HepG2 (cell line): ENCODE results near the gene ESRRG. TPM values are rescaled to one million over a fixed set of nuclear protein-coding genes. Genes with fewer than 3 reads are reported as not detected.

Source experiments
- ATAC-seq: fragments of 200-7000 bp; cut with Tn5 transposase; 3 replicates; pipeline ENCODE4 v1.9.1; 2020; ENCODE audit warnings: mild to moderate bottlenecking, moderate library complexity
- BruUV-seq: library from RNA; stranded (reverse); fragments of 400-500 nt; replicated peaks from 2 replicates; lab custom pipeline; 2021; lab: Mats Ljungman, UMichigan
- CTCF ChIA-PET: fragments of 300-600 bp; formaldehyde crosslinking; extraction: SDS; loops from one replicate; lab custom pipeline; 2021; ENCODE audit warnings: low total read pairs, inconsistent platforms, low intra/inter-chr PET ratio; lab: Yijun Ruan, JAX
- POLR2A ChIA-PET: fragments of 350-600 bp; sonication (Branson Sonifier 250); formaldehyde crosslinking; loops from one replicate; lab custom pipeline; 2020; ENCODE audit warnings: antibody characterized with exemption, inconsistent platforms; lab: Yijun Ruan, JAX
- DNase-seq: peaks from one replicate; pipeline ENCODE4 v3.0.0-alpha.2; 2015; ENCODE audit warnings: low spot score
- FAIRE-seq: peaks from 3 replicates; lab custom pipeline; 2011; peaks lifted over from hg19 to GRCh38; lab: Jason Lieb, UNC
- H2AFZ ChIP-seq: one replicate; pipeline ENCODE4 v1.6.1; 2011; ENCODE audit warnings: low read length, inconsistent platforms
- H3K27ac ChIP-seq: fragments of 300-600 bp; 3 replicates; pipeline ENCODE4 v1.8.0; 2011; ENCODE audit warnings: mixed run types, mild to moderate bottlenecking, mixed read lengths, low read length, inconsistent platforms; ENCODE audit not compliant: insufficient read depth; ENCODE audit errors: extremely low read length
- H3K27me3 ChIP-seq, 2 experiments: fragments of 200-600 bp in 1 of 2; 2 replicates in 1 of 2; 3 replicates in 1 of 2; pipeline versions ENCODE4 v1.6.0 to v1.8.0; 2011; ENCODE audit warnings: low read length in 2 of 2, mild to moderate bottlenecking in 2 of 2, moderate library complexity in 2 of 2, inconsistent platforms in 1 of 2; ENCODE audit not compliant: insufficient read depth in 2 of 2, control insufficient read depth in 1 of 2
- H3K36me3 ChIP-seq, 2 experiments: fragments of 200-600 bp in 1 of 2; replicated peaks in 1 of 2; 2 replicates in 1 of 2; 3 replicates in 1 of 2; pipeline versions ENCODE4 v1.5.1 to v1.8.0; 2011; ENCODE audit warnings: low read length in 2 of 2, inconsistent platforms in 1 of 2; ENCODE audit not compliant: insufficient read depth in 2 of 2, control insufficient read depth in 1 of 2
- H3K4me1 ChIP-seq: 2 replicates; pipeline ENCODE4 v1.5.1; 2012; ENCODE audit warnings: low read length, inconsistent platforms; ENCODE audit not compliant: insufficient read depth
- H3K4me2 ChIP-seq: 2 replicates; pipeline ENCODE4 v1.6.0; 2011; ENCODE audit warnings: low read depth, low read length, inconsistent platforms
- H3K4me3 ChIP-seq, 3 experiments: fragments of 200-600 bp in 1 of 3; sonication (generic), shearing (Covaris generic) in 1 of 3; replicated peaks in 1 of 3; 2 replicates each; pipeline ENCODE4 v1.5.1; 2011 to 2016; ENCODE audit warnings: low read length in 3 of 3, inconsistent platforms in 2 of 3, low read depth in 2 of 3, mild to moderate bottlenecking in 2 of 3, control low read depth in 1 of 3, mixed read lengths in 1 of 3; ENCODE audit not compliant: insufficient read depth in 1 of 3
- H3K79me2 ChIP-seq: one replicate; pipeline ENCODE4 v1.6.1; 2011; ENCODE audit warnings: low read length, inconsistent platforms; ENCODE audit not compliant: insufficient read depth
- H3K9ac ChIP-seq: 2 replicates; pipeline ENCODE4 v1.6.0; 2011; ENCODE audit warnings: mild to moderate bottlenecking, low read depth, low read length, inconsistent platforms; ENCODE audit not compliant: insufficient read depth
- H3K9me3 ChIP-seq: 2 replicates; pipeline ENCODE4 v1.5.1; 2012; ENCODE audit warnings: mild to moderate bottlenecking, low read length
- H4K20me1 ChIP-seq: 2 replicates; pipeline ENCODE4 v1.6.0; 2011; ENCODE audit warnings: inconsistent platforms, mild to moderate bottlenecking, low read length, moderate library complexity; ENCODE audit not compliant: insufficient read depth
- CREB3 ChIP-seq: sonication (generic); formaldehyde crosslinking; IDR thresholded peaks from 2 replicates; pipeline ENCODE4 v1.5.0; 2020; ENCODE audit warnings: missing genetic modification reagents
- KLF16 ChIP-seq, 2 experiments: sonication (generic) in 1 of 2; formaldehyde crosslinking in 1 of 2; IDR thresholded peaks; 2 replicates each; pipeline versions ENCODE4 v1.6.1 to v1.8.0; 2016 to 2023; ENCODE audit warnings: missing genetic modification reagents in 2 of 2, missing compliant biosample characterization in 1 of 2
- KLF6 ChIP-seq: IDR thresholded peaks from 2 replicates; pipeline ENCODE4 v1.8.0; 2016; ENCODE audit warnings: missing biosample characterization, missing genetic modification reagents
- MATR3 ChIP-seq: sonication (generic); formaldehyde crosslinking; IDR thresholded peaks from 2 replicates; pipeline ENCODE4 v1.4.0; 2020; ENCODE audit warnings: missing genetic modification reagents
- NKX3-1 ChIP-seq: sonication (generic); formaldehyde crosslinking; IDR thresholded peaks from 2 replicates; pipeline ENCODE4 v1.5.0; 2020; ENCODE audit warnings: missing genetic modification reagents
- SMAD3 ChIP-seq: sonication (generic); formaldehyde crosslinking; IDR thresholded peaks from 2 replicates; pipeline ENCODE4 v1.4.0; 2020; ENCODE audit warnings: missing genetic modification reagents
- SNAI1 ChIP-seq: sonication (generic); formaldehyde crosslinking; IDR thresholded peaks from 2 replicates; pipeline ENCODE4 v1.5.0; 2020; ENCODE audit warnings: mild to moderate bottlenecking, missing genetic modification reagents, borderline replicate concordance
- SSRP1 ChIP-seq: IDR thresholded peaks from 2 replicates; pipeline ENCODE4 v1.6.1; 2016; ENCODE audit warnings: control low read depth
- ZBTB42 ChIP-seq: sonication (generic); formaldehyde crosslinking; IDR thresholded peaks from 2 replicates; pipeline ENCODE4 v1.5.0; 2020; ENCODE audit warnings: mild to moderate bottlenecking, missing genetic modification reagents
- ZNF12 ChIP-seq: sonication (generic); formaldehyde crosslinking; IDR thresholded peaks from 2 replicates; pipeline ENCODE4 v1.5.0; 2020; ENCODE audit warnings: missing genetic modification reagents
- ZNF382 ChIP-seq: sonication (generic); formaldehyde crosslinking; IDR thresholded peaks from 2 replicates; pipeline ENCODE4 v1.5.0; 2020; ENCODE audit warnings: missing genetic modification reagents, mild to moderate bottlenecking, borderline replicate concordance
- ZNF577 ChIP-seq: sonication (generic); formaldehyde crosslinking; IDR thresholded peaks from 2 replicates; pipeline ENCODE4 v1.4.0; 2020; ENCODE audit warnings: mild to moderate bottlenecking, low read depth, missing genetic modification reagents, borderline replicate concordance
- ZNF644 ChIP-seq: IDR thresholded peaks from 2 replicates; pipeline ENCODE4 v1.6.1; 2016; ENCODE audit warnings: low read depth
- WGBS: methylation state at CpG from one replicate; pipeline ENCODE4 v1.1.6; 2017; ENCODE audit warnings: low lambda C conversion rate; 5-methylcytosine and 5-hydroxymethylcytosine counted together
- in situ Hi-C: cut with HindIII; loops from 2 replicates; pipeline ENCODE4 v1.10.0; 2017; ENCODE audit warnings: low pct_unique_long_range_greater_than_20kb; ENCODE audit not compliant: extremely low pct_ligation_motif_present
- intact Hi-C: fragments of 100-400 bp; cut with micrococcal nuclease; formaldehyde crosslinking; loops from one replicate; pipeline ENCODE4 v1.10.0; 2022; ENCODE audit not compliant: unreplicated experiment
- polyA plus RNA-seq, 8 experiments: library from polyadenylated mRNA; depleted of rRNA in 3 of 8; stranded (reverse) in 7 of 8; unstranded in 1 of 8; fragments of >200 nt; fragmentation: Illumina TruSeq in 4 of 8; extraction: Trizol in 4 of 8; gene quantifications; 2 replicates each; pipeline versions ENCODE4 v1.2.1 to v1.2.3, GENCODE V29; 2011 to 2016; ENCODE audit warnings: low read depth in 4 of 8, missing spikeins in 1 of 8, mixed read lengths in 1 of 8; ENCODE audit not compliant: insufficient read depth in 1 of 8
- total RNA-seq, 5 experiments: library from RNA; depleted of rRNA; stranded (reverse); fragments of >200 nt; fragmentation: Illumina TruSeq; extraction: Trizol; gene quantifications; 2 replicates each; pipeline ENCODE4 v1.2.3, GENCODE V29; 2016; ENCODE audit warnings: low read depth in 1 of 5
- TF ChIP-seq, protein P1 (sequence below): sonication (generic); formaldehyde crosslinking; conservative IDR thresholded peaks from 2 replicates; pipeline ENCODE4 v1.4.0; 2020; ENCODE audit warnings: missing genetic modification reagents

The ESRRG gene
- total and polyA plus RNA-seq, 2 of the 13 experiments (the other 11 are each of a cell fraction or from before 2014, with no cell fraction given): not detected

DNA sequence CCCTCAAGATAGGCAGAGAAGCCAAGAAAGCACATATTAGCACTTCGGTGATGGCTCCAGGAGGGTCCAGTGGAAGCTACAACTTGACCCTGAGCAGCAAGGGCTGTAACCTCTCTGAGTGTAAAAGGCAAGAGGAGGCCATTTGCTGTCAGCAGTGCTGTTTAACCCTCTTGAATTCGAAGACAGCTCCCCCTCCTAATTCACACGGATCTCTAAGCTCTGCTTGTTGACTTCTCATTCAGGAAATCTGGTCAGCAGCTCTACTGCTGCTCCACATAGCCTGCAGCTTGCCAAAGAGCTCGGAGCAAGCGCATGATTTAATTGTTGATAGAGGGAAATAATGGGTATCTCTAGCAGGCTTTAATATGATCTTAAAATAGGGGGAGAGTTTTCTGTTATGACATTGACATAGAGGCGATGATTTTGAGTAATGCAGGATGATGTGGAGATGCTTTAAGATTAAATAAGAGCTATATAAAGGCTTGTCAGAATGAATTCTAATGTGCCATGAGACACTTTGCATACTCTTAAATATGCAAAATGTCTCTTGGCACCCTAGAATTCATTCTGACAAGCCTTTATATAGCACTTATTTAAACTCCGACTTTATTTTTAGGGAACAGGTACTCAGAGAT is 220.6 kb downstream of the ESRRG start:
- no peak for DNase-seq
- Histone ChIP-seq H3K36me3 (no peaks in the 10 kb centered on the region), H3K4me1 (peaks cover 21% of the 10 kb centered on the region), H3K27me3 (no peaks in the 10 kb centered on the region), H3K9me3 (no peaks in the 10 kb centered on the region), H3K4me2 (no peak overlapping the region), H3K9ac (no peak overlapping the region), H2AFZ (no peak overlapping the region), H3K27ac (no peak overlapping the region), H4K20me1 (no peaks in the 10 kb centered on the region), H3K4me3 (no peak overlapping the region), H3K79me2 (no peaks in the 10 kb centered on the region)
- CTCF ChIA-PET: no interaction called here
- in situ Hi-C loops (no loop called here), intact Hi-C loops (no loop called here)
- no peak for ATAC-seq
- WGBS: 40% methylated on average over 6 of the region's 7 CpGs
- TF ChIP-seq SNAI1 (no peak), ZNF382 (CRISPR knock-in tag) (no peak), SMAD3 (CRISPR knock-in tag) (no peak), KLF16 (CRISPR knock-in tag; IDR thresholded peaks at IDR 0.05) (no peak), NKX3-1 (no peak), SSRP1 (no peak), ZNF644 (CRISPR knock-in tag) (no peak), CREB3 (CRISPR knock-in tag) (no peak), ZNF577 (CRISPR knock-in tag) (no peak), MATR3 (CRISPR knock-in tag) (no peak), ZBTB42 (CRISPR knock-in tag) (no peak), ZNF12 (CRISPR knock-in tag) (no peak), KLF6 (CRISPR knock-in tag) (no peak)
- TF ChIP-seq, protein P1, sequence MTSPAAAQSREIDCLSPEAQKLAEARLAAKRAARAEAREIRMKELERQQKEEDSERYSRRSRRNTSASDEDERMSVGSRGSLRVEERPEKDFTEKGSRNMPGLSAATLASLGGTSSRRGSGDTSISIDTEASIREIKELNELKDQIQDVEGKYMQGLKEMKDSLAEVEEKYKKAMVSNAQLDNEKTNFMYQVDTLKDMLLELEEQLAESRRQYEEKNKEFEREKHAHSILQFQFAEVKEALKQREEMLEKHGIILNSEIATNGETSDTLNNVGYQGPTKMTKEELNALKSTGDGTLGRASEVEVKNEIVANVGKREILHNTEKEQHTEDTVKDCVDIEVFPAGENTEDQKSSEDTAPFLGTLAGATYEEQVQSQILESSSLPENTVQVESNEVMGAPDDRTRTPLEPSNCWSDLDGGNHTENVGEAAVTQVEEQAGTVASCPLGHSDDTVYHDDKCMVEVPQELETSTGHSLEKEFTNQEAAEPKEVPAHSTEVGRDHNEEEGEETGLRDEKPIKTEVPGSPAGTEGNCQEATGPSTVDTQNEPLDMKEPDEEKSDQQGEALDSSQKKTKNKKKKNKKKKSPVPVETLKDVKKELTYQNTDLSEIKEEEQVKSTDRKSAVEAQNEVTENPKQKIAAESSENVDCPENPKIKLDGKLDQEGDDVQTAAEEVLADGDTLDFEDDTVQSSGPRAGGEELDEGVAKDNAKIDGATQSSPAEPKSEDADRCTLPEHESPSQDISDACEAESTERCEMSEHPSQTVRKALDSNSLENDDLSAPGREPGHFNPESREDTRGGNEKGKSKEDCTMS (CRISPR knock-in tag): no peak
- BruUV-seq: no TSS peak
- FAIRE-seq: no peak
- POLR2A ChIA-PET: no interaction called here
